ENCODE measurements around the gene ARPC5.

ARPC5 gene

DNA sequence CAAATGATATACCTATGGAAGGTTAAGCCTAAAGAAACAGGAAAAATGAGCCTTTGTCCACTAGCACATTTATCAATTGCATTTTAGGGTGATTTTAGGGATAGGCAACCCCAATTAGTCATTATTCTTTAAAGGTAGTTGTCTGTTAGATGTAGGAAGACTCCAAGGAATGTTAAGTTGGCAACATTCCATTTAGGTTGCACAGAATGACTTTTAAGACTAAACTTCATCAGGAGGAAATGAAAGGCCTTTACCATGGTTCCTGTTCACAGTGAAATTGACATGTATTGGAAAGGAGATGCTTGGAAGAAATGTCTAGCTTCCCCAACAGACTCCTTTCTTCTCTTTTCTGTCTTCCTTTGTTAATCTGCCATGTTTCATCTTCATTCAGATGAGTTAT is 19.1 kb upstream of the ARPC5 start:
- no peak overlapping the region for H3K4me3 ChIP-seq (ENCODE audit: control insufficient read depth, low read depth, low read length)
- no peak for DNase-seq (ENCODE audit: low read depth)
- TF ChIP-seq, protein P1, sequence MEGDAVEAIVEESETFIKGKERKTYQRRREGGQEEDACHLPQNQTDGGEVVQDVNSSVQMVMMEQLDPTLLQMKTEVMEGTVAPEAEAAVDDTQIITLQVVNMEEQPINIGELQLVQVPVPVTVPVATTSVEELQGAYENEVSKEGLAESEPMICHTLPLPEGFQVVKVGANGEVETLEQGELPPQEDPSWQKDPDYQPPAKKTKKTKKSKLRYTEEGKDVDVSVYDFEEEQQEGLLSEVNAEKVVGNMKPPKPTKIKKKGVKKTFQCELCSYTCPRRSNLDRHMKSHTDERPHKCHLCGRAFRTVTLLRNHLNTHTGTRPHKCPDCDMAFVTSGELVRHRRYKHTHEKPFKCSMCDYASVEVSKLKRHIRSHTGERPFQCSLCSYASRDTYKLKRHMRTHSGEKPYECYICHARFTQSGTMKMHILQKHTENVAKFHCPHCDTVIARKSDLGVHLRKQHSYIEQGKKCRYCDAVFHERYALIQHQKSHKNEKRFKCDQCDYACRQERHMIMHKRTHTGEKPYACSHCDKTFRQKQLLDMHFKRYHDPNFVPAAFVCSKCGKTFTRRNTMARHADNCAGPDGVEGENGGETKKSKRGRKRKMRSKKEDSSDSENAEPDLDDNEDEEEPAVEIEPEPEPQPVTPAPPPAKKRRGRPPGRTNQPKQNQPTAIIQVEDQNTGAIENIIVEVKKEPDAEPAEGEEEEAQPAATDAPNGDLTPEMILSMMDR (conservative IDR thresholded peaks at IDR 0.05; ENCODE audit: control insufficient read depth, insufficient read depth, low read depth, low read length) = no peak

DNA sequence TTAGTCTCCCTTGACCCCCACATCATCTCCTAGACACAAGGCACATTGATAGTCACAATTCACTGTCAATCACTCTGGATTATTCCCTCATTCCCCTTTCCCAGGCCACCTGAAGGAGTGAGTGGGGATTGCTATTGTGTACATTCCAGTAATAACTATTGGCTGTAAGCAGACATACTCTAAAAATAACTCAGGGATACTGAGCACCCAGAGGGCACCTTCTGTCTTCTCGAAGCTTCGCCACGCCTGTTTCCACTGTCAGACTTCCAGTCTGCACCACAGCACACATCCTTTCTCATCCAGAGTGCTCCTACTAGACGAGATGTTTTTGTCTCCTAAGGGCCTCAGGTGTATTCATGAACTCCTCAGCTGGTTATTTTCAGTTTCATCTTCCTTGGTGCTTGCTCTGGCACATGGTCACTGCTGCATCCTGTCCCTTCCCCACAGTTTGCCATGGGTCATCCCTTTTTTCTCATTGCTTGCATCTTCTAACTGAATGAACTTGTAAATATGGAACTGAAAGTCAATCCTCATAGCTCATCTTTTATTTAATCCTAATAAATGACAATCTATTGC is 18.4 kb upstream of the ARPC5 start:
- H3K4me3 ChIP-seq (ENCODE audit: control insufficient read depth, low read depth, low read length) = no peak overlapping the region
- TF ChIP-seq, protein P1 (conservative IDR thresholded peaks at IDR 0.05; ENCODE audit: control insufficient read depth, insufficient read depth, low read depth, low read length) = no peak
- DNase-seq (ENCODE audit: low read depth) = no peak

DNA sequence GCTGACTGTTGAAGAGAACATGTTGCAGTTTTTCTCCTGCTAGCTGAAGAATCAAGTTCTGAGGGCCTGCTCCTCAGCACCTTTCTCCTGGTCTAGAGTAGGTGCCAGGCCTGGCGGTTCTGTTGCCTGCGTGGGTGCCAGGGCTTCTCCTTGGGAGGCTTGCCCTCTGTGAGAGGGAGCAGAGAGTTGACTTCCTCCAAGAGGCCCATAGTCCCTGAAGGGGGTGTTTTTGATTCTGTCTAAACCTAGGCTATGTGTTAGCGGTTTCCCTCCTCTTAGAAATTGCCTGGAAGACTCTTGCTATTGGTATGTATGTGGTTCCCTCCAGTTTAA is 17.8 kb upstream of the ARPC5 start:
- no peak overlapping the region for H3K4me3 ChIP-seq (ENCODE audit: control insufficient read depth, low read depth, low read length)
- no peak for DNase-seq (ENCODE audit: low read depth)
- TF ChIP-seq, protein P1 (conservative IDR thresholded peaks at IDR 0.05; ENCODE audit: control insufficient read depth, insufficient read depth, low read depth, low read length) = no peak

DNA sequence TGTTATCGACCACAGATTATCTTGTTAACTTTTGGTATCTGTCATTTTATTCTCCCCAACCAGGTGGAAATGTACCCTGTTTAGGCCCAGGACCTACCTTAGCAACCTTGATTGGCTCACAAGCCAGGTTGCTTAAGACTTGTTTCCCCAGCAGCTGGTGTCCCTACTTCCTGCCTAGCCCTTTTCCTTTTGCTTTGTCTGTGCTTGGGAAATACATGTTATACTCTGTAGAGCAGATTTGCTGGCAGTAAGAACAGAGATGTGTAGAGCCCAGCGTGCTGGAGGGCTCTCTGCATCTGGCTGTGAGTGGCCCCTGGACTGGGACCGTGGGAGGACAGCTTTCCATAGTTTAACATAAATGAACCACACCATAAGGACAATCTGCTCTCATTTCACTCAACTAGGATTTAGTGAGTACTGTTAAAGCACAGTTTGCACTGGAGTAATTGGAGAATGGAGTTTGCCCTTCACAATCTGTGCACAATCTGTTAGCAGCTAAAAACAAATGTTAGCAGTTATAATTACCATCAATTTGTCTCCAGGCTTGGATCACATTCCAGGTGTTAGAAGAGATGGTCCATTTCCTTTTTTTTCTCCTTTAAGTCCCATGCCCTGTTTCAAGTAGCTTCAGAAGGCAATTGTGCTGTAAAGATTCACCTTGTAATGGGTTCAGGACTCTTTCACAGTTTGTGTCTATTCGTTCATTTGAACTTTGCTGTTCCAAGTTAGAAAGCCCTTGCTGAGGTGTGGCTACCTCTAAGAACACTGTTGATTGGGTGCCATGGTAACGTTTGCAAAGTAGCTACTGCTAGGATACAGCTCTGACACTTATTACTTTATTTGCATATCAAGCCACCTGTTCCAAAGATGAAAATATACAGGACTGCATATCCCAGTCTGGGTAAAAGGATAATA is 17.2 kb upstream of the ARPC5 start, which contains the start of gene APOBEC4:
TSS of gene APOBEC4 (minus strand) at position 770 of the 915 bp plus-strand sequence. CDS start 4,535 bp downstream, outside the sequence.
- TF ChIP-seq, protein P1 (conservative IDR thresholded peaks at IDR 0.05; ENCODE audit: control insufficient read depth, insufficient read depth, low read depth, low read length) = no peak
- H3K4me3 ChIP-seq (ENCODE audit: control insufficient read depth, low read depth, low read length) = no peak within 1 kb of the TSS
- no peak for DNase-seq (ENCODE audit: low read depth)

DNA sequence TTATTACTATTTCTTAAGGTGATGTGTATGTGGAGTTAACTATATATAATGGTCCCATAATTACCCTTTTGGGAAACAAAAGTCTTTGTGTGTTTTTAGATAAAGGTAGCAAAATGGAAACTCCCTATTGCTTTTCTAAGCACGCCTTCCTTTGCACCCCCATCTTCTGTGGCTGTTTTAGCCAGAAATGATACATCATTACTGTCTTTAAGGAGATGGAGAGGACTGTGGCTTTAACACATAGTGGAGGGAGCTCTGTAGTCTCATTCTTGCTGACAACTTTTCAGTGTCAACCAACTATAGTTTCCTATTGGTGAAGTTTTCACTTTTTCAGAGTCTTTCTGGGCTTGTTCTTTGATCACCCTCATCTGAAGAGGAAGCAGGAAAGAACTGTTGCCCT is 16.5 kb upstream of the ARPC5 start:
- TF ChIP-seq, protein P1 (conservative IDR thresholded peaks at IDR 0.05; ENCODE audit: control insufficient read depth, insufficient read depth, low read depth, low read length) = no peak
- DNase-seq (ENCODE audit: low read depth) = no peak
- no peak overlapping the region for H3K4me3 ChIP-seq (ENCODE audit: control insufficient read depth, low read depth, low read length)

DNA sequence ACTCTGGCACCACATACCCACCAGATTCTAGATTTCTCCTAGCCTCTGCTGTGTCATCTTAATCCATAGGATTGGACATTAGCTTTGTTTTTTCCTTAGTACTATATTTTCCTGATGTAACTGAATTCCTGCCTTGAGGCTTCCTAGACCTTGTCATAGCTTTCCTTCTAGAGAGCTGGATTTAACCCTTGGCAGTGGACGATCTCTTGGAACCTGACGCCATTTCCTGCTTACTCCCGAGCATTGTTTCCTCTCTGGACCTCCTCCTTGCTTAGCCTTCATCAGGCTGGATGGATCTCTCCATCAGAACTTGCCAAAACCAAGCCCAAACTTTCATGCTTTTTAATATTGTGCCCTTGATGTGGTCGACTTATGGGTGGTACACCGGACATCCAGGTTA is 16.0 kb upstream of the ARPC5 start:
- TF ChIP-seq, protein P1 (conservative IDR thresholded peaks at IDR 0.05; ENCODE audit: control insufficient read depth, insufficient read depth, low read depth, low read length) = no peak
- no peak for DNase-seq (ENCODE audit: low read depth)

More for the DNA sequence above, 16.0 kb upstream of the ARPC5 start:
- no peak overlapping the region for H3K4me3 ChIP-seq (ENCODE audit: control insufficient read depth, low read depth, low read length)

All from fibroblast of mammary gland (primary cell).